H9 (cell line): ENCODE results near the gene CNTN2. TPM values are rescaled to one million over a fixed set of nuclear protein-coding genes. Genes with fewer than 3 reads are reported as not detected.

Experiments used
- DNase-seq: peaks from one replicate; pipeline ENCODE4 v3.0.0-alpha.2; 2017
- H2AFZ ChIP-seq: one replicate; pipeline ENCODE4 v1.6.1; 2013; ENCODE audit warnings: mild to moderate bottlenecking, low read length, control low read depth, moderate library complexity
- H2AK5ac ChIP-seq: 2 replicates; pipeline ENCODE4 v1.6.1; 2013; ENCODE audit warnings: low read length, control low read depth, mixed read lengths; ENCODE audit not compliant: insufficient read length
- H2BK120ac ChIP-seq: one replicate; pipeline ENCODE4 v1.6.1; 2013; ENCODE audit warnings: low read depth, mild to moderate bottlenecking, low read length, control low read depth, inconsistent platforms; ENCODE audit not compliant: poor library complexity, severe bottlenecking
- H2BK12ac ChIP-seq: 2 replicates; pipeline ENCODE4 v1.6.1; 2013; ENCODE audit warnings: low read length, control low read depth, mixed read lengths, low read depth; ENCODE audit not compliant: insufficient read length
- H2BK15ac ChIP-seq: 2 replicates; pipeline ENCODE4 v1.6.1; 2013; ENCODE audit warnings: low read depth, low read length, control low read depth
- H2BK20ac ChIP-seq: one replicate; pipeline ENCODE4 v1.6.1; 2013; ENCODE audit warnings: low read depth, mild to moderate bottlenecking, low read length, control low read depth, inconsistent platforms; ENCODE audit not compliant: poor library complexity, severe bottlenecking
- H2BK5ac ChIP-seq: 2 replicates; pipeline ENCODE4 v1.6.1; 2013; ENCODE audit warnings: low read length, control low read depth, mixed read lengths; ENCODE audit not compliant: insufficient read length
- H3K14ac ChIP-seq: 2 replicates; pipeline ENCODE4 v1.6.1; 2013; ENCODE audit warnings: low read length, control low read depth; ENCODE audit not compliant: insufficient read depth
- H3K18ac ChIP-seq: 2 replicates; pipeline ENCODE4 v1.6.1; 2013; ENCODE audit warnings: low read depth, mild to moderate bottlenecking, mixed read lengths, low read length, control low read depth; ENCODE audit not compliant: insufficient read length
- H3K23ac ChIP-seq: 2 replicates; pipeline ENCODE4 v1.6.1; 2013; ENCODE audit warnings: low read length, control low read depth, mixed read lengths, low read depth; ENCODE audit not compliant: insufficient read length
- H3K23me2 ChIP-seq: 2 replicates; pipeline ENCODE4 v1.6.1; 2013; ENCODE audit warnings: low read depth, mild to moderate bottlenecking, mixed read lengths, low read length, control low read depth; ENCODE audit not compliant: insufficient read length, poor library complexity, severe bottlenecking
- H3K27ac ChIP-seq: 2 replicates; pipeline ENCODE4 v1.5.1; 2013; ENCODE audit warnings: low read length, control low read depth, mixed read lengths, low read depth; ENCODE audit not compliant: insufficient read length
- H3K27me3 ChIP-seq: 2 replicates; pipeline ENCODE4 v1.6.1; 2013; ENCODE audit warnings: low read length, control low read depth, inconsistent platforms; ENCODE audit not compliant: insufficient read depth
- H3K4ac ChIP-seq: 2 replicates; pipeline ENCODE4 v1.6.1; 2013; ENCODE audit warnings: low read depth, mild to moderate bottlenecking, control low read depth, inconsistent platforms, low read length, moderate library complexity
- H3K4me1 ChIP-seq: 2 replicates; pipeline ENCODE4 v1.6.1; 2013; ENCODE audit warnings: low read length, control low read depth, inconsistent platforms; ENCODE audit not compliant: insufficient read depth
- H3K4me2 ChIP-seq: 2 replicates; pipeline ENCODE4 v1.6.1; 2013; ENCODE audit warnings: low read length, control low read depth, mixed read lengths; ENCODE audit not compliant: insufficient read length, insufficient read depth
- H3K56ac ChIP-seq: 2 replicates; pipeline ENCODE4 v1.6.1; 2013; ENCODE audit warnings: low read depth, mild to moderate bottlenecking, mixed read lengths, low read length, control low read depth; ENCODE audit not compliant: insufficient read length
- H3K79me1 ChIP-seq: 2 replicates; pipeline ENCODE4 v1.6.1; 2013; ENCODE audit warnings: low read depth, mild to moderate bottlenecking, moderate library complexity, low read length, control low read depth, inconsistent platforms; ENCODE audit not compliant: insufficient read depth, poor library complexity, severe bottlenecking
- H3K79me2 ChIP-seq: 2 replicates; pipeline ENCODE4 v1.6.1; 2013; ENCODE audit warnings: low read length, control low read depth, inconsistent platforms; ENCODE audit not compliant: insufficient read depth
- H3K9ac ChIP-seq: 2 replicates; pipeline ENCODE4 v1.6.1; 2013; ENCODE audit warnings: low read length, control low read depth, mixed read lengths; ENCODE audit not compliant: insufficient read length; ENCODE audit errors: extremely low read depth
- H3K9me3 ChIP-seq: one replicate; pipeline ENCODE4 v1.6.1; 2013; ENCODE audit warnings: low read depth, low read length, inconsistent platforms; ENCODE audit not compliant: control insufficient read depth
- H3T11ph ChIP-seq: one replicate; pipeline ENCODE4 v1.6.1; 2013; ENCODE audit warnings: mild to moderate bottlenecking, low read length, control low read depth, inconsistent platforms
- H4K20me1 ChIP-seq: one replicate; pipeline ENCODE4 v1.6.1; 2013; ENCODE audit not compliant: control insufficient read depth, insufficient read length, insufficient read depth
- H4K5ac ChIP-seq: 2 replicates; pipeline ENCODE4 v1.6.1; 2013; ENCODE audit warnings: low read depth, mild to moderate bottlenecking, mixed read lengths, low read length, control low read depth; ENCODE audit not compliant: insufficient read length
- H4K8ac ChIP-seq: replicated peaks from 2 replicates; pipeline ENCODE4 v1.6.1; 2013; ENCODE audit warnings: low read length, control low read depth, mixed read lengths, low read depth; ENCODE audit not compliant: insufficient read length
- H4K91ac ChIP-seq: 2 replicates; pipeline ENCODE4 v1.6.1; 2013; ENCODE audit warnings: low read depth, mild to moderate bottlenecking, moderate library complexity, mixed read lengths, low read length, control low read depth; ENCODE audit not compliant: insufficient read length
- H3K27ac Mint-ChIP-seq, 3 experiments: 2 replicates in 2 of 3; 3 replicates in 1 of 3; pipeline ENCODE4 v1.8.0; 2020 to 2021; ENCODE audit warnings: mixed read lengths in 3 of 3, mild to moderate bottlenecking in 1 of 3, moderate library complexity in 1 of 3
- H3K27me3 Mint-ChIP-seq: 2 replicates; pipeline ENCODE4 v1.8.0; 2021; ENCODE audit warnings: low read depth, mild to moderate bottlenecking, moderate library complexity, mixed read lengths
- H3K36me3 Mint-ChIP-seq, 3 experiments: 2 replicates in 2 of 3; 3 replicates in 1 of 3; pipeline ENCODE4 v1.8.0; 2020 to 2021; ENCODE audit warnings: low read depth in 3 of 3, mixed read lengths in 3 of 3; ENCODE audit not compliant: insufficient read depth in 1 of 3
- H3K4me1 Mint-ChIP-seq, 2 experiments: 2 replicates each; pipeline ENCODE4 v1.8.0; 2020; ENCODE audit warnings: mixed read lengths in 2 of 2
- H3K4me3 Mint-ChIP-seq, 2 experiments: 2 replicates in 1 of 2; 3 replicates in 1 of 2; pipeline ENCODE4 v1.8.0; 2020 to 2021; ENCODE audit warnings: mild to moderate bottlenecking in 2 of 2, mixed read lengths in 2 of 2, moderate library complexity in 1 of 2
- H3K9me3 Mint-ChIP-seq, 2 experiments: 2 replicates in 1 of 2; 3 replicates in 1 of 2; pipeline ENCODE4 v1.8.0; 2020; ENCODE audit warnings: mild to moderate bottlenecking in 2 of 2, mixed read lengths in 2 of 2, moderate library complexity in 1 of 2
- WGBS: extraction: QIAGEN DNeasy Blood & Tissue Kit; methylation state at CpG from one replicate; pipeline ENCODE4 v1.1.7; 2013; ENCODE audit warnings: missing lambda C conversion rate, low lambda C conversion rate, mixed read lengths; ENCODE audit not compliant: insufficient read length; ENCODE audit errors: extremely low coverage; 5-methylcytosine and 5-hydroxymethylcytosine counted together
- total RNA-seq: library from RNA; stranded (reverse); gene quantifications from 2 replicates; pipeline ENCODE4 v1.2.1, GENCODE V29; 2021
- TF ChIP-seq, protein P1 (sequence below): fragments of 200-600 bp; sonication (generic); conservative IDR thresholded peaks from 3 replicates; pipeline ENCODE4 v1.8.0; 2021; ENCODE audit warnings: antibody characterized with exemption, mild to moderate bottlenecking

CNTN2 gene
- total RNA-seq, 1 experiment from 2014 or later = 0.42 TPM

DNA sequence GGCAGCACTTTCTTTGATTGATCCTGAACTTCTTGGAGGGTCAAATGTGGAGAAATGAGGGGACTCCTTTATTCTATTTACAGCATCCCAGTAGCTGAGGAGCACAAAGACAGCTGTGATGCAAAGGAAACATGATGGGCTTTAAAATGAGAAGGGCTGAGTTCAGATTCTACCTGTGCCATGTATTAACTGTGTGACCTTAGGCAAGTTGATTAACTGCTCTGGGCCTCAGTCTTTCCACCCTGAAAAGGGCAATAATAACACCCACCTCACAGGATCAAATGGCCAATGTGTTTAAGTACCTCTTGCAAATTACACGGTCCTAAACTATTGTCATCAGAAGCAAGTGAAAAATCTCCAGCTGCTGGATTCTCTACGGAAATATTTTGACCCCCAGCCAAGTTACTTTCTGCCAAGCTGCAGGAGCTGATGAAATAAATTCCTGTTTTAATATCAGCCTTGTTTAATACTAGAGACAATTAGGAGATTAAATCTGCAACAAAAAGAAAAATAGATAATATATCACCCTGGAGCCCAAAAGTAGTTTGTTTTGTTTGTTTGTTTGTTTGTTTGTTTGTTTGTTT is 25.5 kb downstream of the CNTN2 start:
- Histone ChIP-seq H2BK120ac (no peak overlapping the region), H3K23me2 (peaks cover 3% of the 10 kb centered on the region), H2BK12ac (no peak overlapping the region), H3K4me1 (no peaks in the 10 kb centered on the region), H3K27me3 (no peaks in the 10 kb centered on the region), H3K4me2 (no peak overlapping the region), H3K9ac (no peak overlapping the region), H3K18ac (no peak overlapping the region), H4K5ac (no peak overlapping the region), H2BK5ac (no peak overlapping the region), H3K27ac (no peak overlapping the region), H2BK20ac (no peak overlapping the region), H2AFZ (no peak overlapping the region), H2BK15ac (no peak overlapping the region), H3K79me1 (no peaks in the 10 kb centered on the region), H2AK5ac (no peak overlapping the region), H3K9me3 (no peaks in the 10 kb centered on the region), H4K8ac (no peak overlapping the region), H3K4ac (no peak overlapping the region), H3K23ac (no peak overlapping the region), H4K91ac (no peak overlapping the region), H3K14ac (no peak overlapping the region), H3T11ph (no peak overlapping the region), H4K20me1 (no peaks in the 10 kb centered on the region), H3K56ac (no peak overlapping the region), H3K79me2 (no peaks in the 10 kb centered on the region)
- no peaks in the 10 kb centered on the region for H3K9me3 Mint-ChIP-seq
- no peaks in the 10 kb centered on the region; the same call in 1 of the 2 replicates for H3K27me3 Mint-ChIP-seq
- no peaks in the 10 kb centered on the region; a peak in 2 of 4 replicates for H3K4me1 Mint-ChIP-seq
- no peak for DNase-seq
- H3K36me3 Mint-ChIP-seq = no peaks in the 10 kb centered on the region
- TF ChIP-seq, protein P1, sequence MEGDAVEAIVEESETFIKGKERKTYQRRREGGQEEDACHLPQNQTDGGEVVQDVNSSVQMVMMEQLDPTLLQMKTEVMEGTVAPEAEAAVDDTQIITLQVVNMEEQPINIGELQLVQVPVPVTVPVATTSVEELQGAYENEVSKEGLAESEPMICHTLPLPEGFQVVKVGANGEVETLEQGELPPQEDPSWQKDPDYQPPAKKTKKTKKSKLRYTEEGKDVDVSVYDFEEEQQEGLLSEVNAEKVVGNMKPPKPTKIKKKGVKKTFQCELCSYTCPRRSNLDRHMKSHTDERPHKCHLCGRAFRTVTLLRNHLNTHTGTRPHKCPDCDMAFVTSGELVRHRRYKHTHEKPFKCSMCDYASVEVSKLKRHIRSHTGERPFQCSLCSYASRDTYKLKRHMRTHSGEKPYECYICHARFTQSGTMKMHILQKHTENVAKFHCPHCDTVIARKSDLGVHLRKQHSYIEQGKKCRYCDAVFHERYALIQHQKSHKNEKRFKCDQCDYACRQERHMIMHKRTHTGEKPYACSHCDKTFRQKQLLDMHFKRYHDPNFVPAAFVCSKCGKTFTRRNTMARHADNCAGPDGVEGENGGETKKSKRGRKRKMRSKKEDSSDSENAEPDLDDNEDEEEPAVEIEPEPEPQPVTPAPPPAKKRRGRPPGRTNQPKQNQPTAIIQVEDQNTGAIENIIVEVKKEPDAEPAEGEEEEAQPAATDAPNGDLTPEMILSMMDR = no peak
- no CpG with 5 or more reads among the region's 2 CpGs for WGBS
- no peak overlapping the region for H3K4me3 Mint-ChIP-seq
- H3K27ac Mint-ChIP-seq = no peak overlapping the region
